B cell (primary cell): Measurements from ENCODE around the gene KIAA0232. TPM values are rescaled to one million over a fixed set of nuclear protein-coding genes. Genes with fewer than 3 reads are reported as not detected.

Experiments
- ATAC-seq: fragments of 200-7000 bp; cut with Tn5 transposase; one replicate; pipeline ENCODE4 v1.10.0; 2021; ENCODE audit warnings: low read depth, mild to moderate bottlenecking, moderate number of reproducible peaks, moderate library complexity
- CTCF ChIA-PET: fragments of 350-600 bp; sonication (Branson Sonifier 250); formaldehyde crosslinking; loops from one replicate; lab custom pipeline; 2021; ENCODE audit warnings: antibody characterized with exemption, inconsistent platforms; lab: Charles Lee
- POLR2A ChIA-PET: fragments of 350-600 bp; sonication (Branson Sonifier 250); formaldehyde crosslinking; loops from one replicate; lab custom pipeline; 2021; ENCODE audit warnings: antibody characterized with exemption; lab: Charles Lee
- DNase-seq: peaks from one replicate; pipeline ENCODE4 v3.0.0; 2013
- H2AFZ ChIP-seq: 2 replicates; pipeline ENCODE4 v1.6.1; 2012; ENCODE audit warnings: mild to moderate bottlenecking, low read depth, low read length; ENCODE audit not compliant: insufficient read depth, poor library complexity, severe bottlenecking
- H3K27ac ChIP-seq, 2 donors: 1 replicate in 1 of 2; 2 replicates in 1 of 2; pipeline ENCODE4 v1.5.1; 2012 to 2013; ENCODE audit warnings: low read length in 2 of 2, mild to moderate bottlenecking in 2 of 2, moderate library complexity in 1 of 2
- H3K27me3 ChIP-seq, 4 experiments: fragments of 200-600 bp in 1 of 4; sonication (generic) in 1 of 4; replicated peaks in 1 of 4; 1 replicate in 2 of 4; 2 replicates in 2 of 4; pipeline versions ENCODE4 v1.6.1 to v1.7.0; 2013 to 2016; ENCODE audit warnings: low read length in 3 of 4, mild to moderate bottlenecking in 2 of 4, mixed read lengths in 1 of 4, moderate library complexity in 1 of 4; ENCODE audit not compliant: insufficient read depth in 4 of 4, control insufficient read depth in 3 of 4; ENCODE audit errors: control extremely low read depth in 1 of 4
- H3K36me3 ChIP-seq, 2 experiments: replicated peaks in 1 of 2; 1 replicate in 1 of 2; 2 replicates in 1 of 2; pipeline versions ENCODE4 v1.6.1 to v1.7.1; 2013; ENCODE audit warnings: low read length in 1 of 2; ENCODE audit not compliant: insufficient read depth in 2 of 2, control insufficient read depth in 1 of 2; ENCODE audit errors: control extremely low read depth in 1 of 2, extremely low read depth in 1 of 2
- H3K4me1 ChIP-seq, 2 donors: fragments of 200-600 bp in 1 of 2; sonication (generic) in 1 of 2; 1 replicate in 1 of 2; 2 replicates in 1 of 2; pipeline versions ENCODE4 v1.5.1 to v1.6.1; 2013 to 2017; ENCODE audit warnings: low read length in 2 of 2; ENCODE audit not compliant: control insufficient read depth in 2 of 2, insufficient read depth in 2 of 2
- H3K4me2 ChIP-seq: replicated peaks from 2 replicates; pipeline ENCODE3; 2012; ENCODE audit warnings: mild to moderate bottlenecking, low read depth, low read length; ENCODE audit not compliant: poor library complexity, severe bottlenecking
- H3K4me3 ChIP-seq, 5 experiments: fragments of 200-600 bp in 1 of 5; sonication (generic) in 1 of 5; 1 replicate in 3 of 5; 2 replicates in 2 of 5; pipeline versions ENCODE4 v1.5.1 to v1.7.0; 2011 to 2016; ENCODE audit warnings: low read length in 4 of 5, mild to moderate bottlenecking in 4 of 5, low read depth in 2 of 5, control low read depth in 1 of 5, moderate library complexity in 1 of 5; ENCODE audit not compliant: insufficient read depth in 1 of 5; ENCODE audit errors: control extremely low read depth in 1 of 5, extremely low read depth in 1 of 5
- H3K79me2 ChIP-seq: fragments of 200-600 bp; sonication (generic); one replicate; pipeline ENCODE4 v1.6.0; 2016; ENCODE audit warnings: low read length; ENCODE audit not compliant: control insufficient read depth, insufficient read depth
- H3K9ac ChIP-seq: fragments of 200-600 bp; sonication (generic); 2 replicates; pipeline ENCODE4 v1.6.1; 2017; ENCODE audit warnings: mild to moderate bottlenecking, low read length, moderate library complexity
- H3K9me3 ChIP-seq, 3 donors: one replicate each; pipeline versions ENCODE4 v1.6.1 to v1.7.1; 2013; ENCODE audit warnings: low read length in 2 of 3; ENCODE audit not compliant: control insufficient read depth in 2 of 3, insufficient read depth in 1 of 3; ENCODE audit errors: control extremely low read depth in 1 of 3
- H4K20me1 ChIP-seq: 2 replicates; pipeline ENCODE4 v1.6.0; 2012; ENCODE audit warnings: mild to moderate bottlenecking, low read length; ENCODE audit not compliant: insufficient read depth, control insufficient read depth, poor library complexity, severe bottlenecking
- H3K27ac Mint-ChIP-seq: one replicate; pipeline ENCODE4 v1.8.0; 2021; ENCODE audit warnings: mixed read lengths
- H3K27me3 Mint-ChIP-seq: one replicate; pipeline ENCODE4 v1.8.0; 2021; ENCODE audit warnings: mixed read lengths
- H3K4me1 Mint-ChIP-seq: one replicate; pipeline ENCODE4 v1.8.0; 2021; ENCODE audit warnings: mixed read lengths
- H3K4me3 Mint-ChIP-seq: one replicate; pipeline ENCODE4 v1.8.0; 2021; ENCODE audit warnings: mixed read lengths
- H3K9me3 Mint-ChIP-seq: one replicate; pipeline ENCODE4 v1.8.0; 2022; ENCODE audit warnings: mixed read lengths; ENCODE audit not compliant: insufficient read depth
- EZH2 ChIP-seq: IDR thresholded peaks from 2 replicates; pipeline ENCODE4 v1.6.1; 2012; ENCODE audit warnings: borderline replicate concordance, low read depth, mild to moderate bottlenecking, moderate library complexity, low read length; ENCODE audit not compliant: insufficient read depth, poor library complexity, severe bottlenecking
- WGBS: methylation state at CpG from one replicate; pipeline ENCODE4 v1.1.5; 2013; ENCODE audit warnings: missing lambda C conversion rate; ENCODE audit not compliant: insufficient coverage; 5-methylcytosine and 5-hydroxymethylcytosine counted together
- intact Hi-C: fragments of 100-400 bp; cut with micrococcal nuclease; formaldehyde crosslinking; loops from one replicate; pipeline ENCODE4 v1.10.0; 2022
- polyA plus RNA-seq: library from polyadenylated mRNA; depleted of rRNA; stranded (reverse); fragments of >200 nt; gene quantifications from 2 replicates; pipeline ENCODE4 v1.2.3, GENCODE V29; 2012
- total RNA-seq, 2 donors: library from RNA; stranded (reverse); fragments of 120-200 nt in 1 of 2; gene quantifications; 1 replicate in 1 of 2; 2 replicates in 1 of 2; pipeline versions ENCODE4 v1.2.3 to v1.2.4, GENCODE V29; 2013 to 2022
- TF ChIP-seq, protein P1 (sequence below): fragments of 200-600 bp; IDR thresholded peaks from one replicate; pipeline ENCODE4 v1.8.0; 2022; ENCODE audit warnings: antibody characterized with exemption, mild to moderate bottlenecking

The KIAA0232 gene
- total and polyA plus RNA-seq, 2 donors (not counting 1 experiment from before 2014, with no cell fraction given) = 2.9 to 20.8 TPM

- DNase-seq = no peak
- H3K27ac ChIP-seq = no peak overlapping the region
- H3K27me3 ChIP-seq = no peaks in the 10 kb centered on the region
- peaks cover 7 to 10% of the 10 kb centered on the region in 2 donors for H3K4me1 ChIP-seq
- WGBS = 89% methylated on average over 22 of the region's 29 CpGs
- POLR2A ChIA-PET = no interaction called here
- peaks cover 0 to 11% (median 0%) of the 10 kb centered on the region in 3 donors for H3K9me3 ChIP-seq
- CTCF ChIA-PET = no interaction called here
- H4K20me1 ChIP-seq = no peaks in the 10 kb centered on the region
- no peaks in the 10 kb centered on the region for H3K36me3 ChIP-seq
- no peaks in the 10 kb centered on the region for H3K79me2 ChIP-seq
- H3K4me2 ChIP-seq = no peak overlapping the region
- Mint-ChIP-seq H3K9me3 (no peaks in the 10 kb centered on the region), H3K27ac (no peak overlapping the region), H3K27me3 (no peaks in the 10 kb centered on the region), H3K4me1 (peaks cover 7% of the 10 kb centered on the region), H3K4me3 (no peak overlapping the region)
- H3K4me3 ChIP-seq = no peak overlapping the region
- no peak for ATAC-seq
- intact Hi-C loops = no loop called here
- H3K9ac ChIP-seq = no peak overlapping the region
- no peak overlapping the region for H2AFZ ChIP-seq
- TF ChIP-seq, protein P1, sequence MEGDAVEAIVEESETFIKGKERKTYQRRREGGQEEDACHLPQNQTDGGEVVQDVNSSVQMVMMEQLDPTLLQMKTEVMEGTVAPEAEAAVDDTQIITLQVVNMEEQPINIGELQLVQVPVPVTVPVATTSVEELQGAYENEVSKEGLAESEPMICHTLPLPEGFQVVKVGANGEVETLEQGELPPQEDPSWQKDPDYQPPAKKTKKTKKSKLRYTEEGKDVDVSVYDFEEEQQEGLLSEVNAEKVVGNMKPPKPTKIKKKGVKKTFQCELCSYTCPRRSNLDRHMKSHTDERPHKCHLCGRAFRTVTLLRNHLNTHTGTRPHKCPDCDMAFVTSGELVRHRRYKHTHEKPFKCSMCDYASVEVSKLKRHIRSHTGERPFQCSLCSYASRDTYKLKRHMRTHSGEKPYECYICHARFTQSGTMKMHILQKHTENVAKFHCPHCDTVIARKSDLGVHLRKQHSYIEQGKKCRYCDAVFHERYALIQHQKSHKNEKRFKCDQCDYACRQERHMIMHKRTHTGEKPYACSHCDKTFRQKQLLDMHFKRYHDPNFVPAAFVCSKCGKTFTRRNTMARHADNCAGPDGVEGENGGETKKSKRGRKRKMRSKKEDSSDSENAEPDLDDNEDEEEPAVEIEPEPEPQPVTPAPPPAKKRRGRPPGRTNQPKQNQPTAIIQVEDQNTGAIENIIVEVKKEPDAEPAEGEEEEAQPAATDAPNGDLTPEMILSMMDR = no peak
- no peak for TF ChIP-seq EZH2
Observed at GRCh38 chr4:6894528-6895498, 112.3 kb downstream of the KIAA0232 start.

DNA sequence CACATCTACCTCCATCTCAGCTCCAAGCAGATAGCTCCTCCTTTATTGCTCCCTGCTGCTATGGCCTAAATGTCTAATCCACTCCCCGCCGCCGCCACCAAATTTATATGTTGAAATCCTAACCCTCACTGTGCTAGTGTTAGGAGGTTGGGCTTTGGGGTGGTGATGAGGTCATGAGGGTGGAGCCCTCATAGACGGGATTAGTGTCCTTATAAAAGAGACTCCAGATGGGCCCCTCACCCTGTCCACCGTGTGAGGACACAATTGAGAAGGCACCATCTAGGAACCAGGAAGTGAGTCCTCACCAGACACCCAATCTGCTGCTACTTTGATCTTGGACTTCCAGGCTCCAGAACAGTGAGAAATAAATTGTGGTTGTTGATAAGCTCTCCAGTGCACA lies 113.5 kb downstream of the KIAA0232 start:
- no peak overlapping the region for H3K4me2 ChIP-seq
- no peaks in the 10 kb centered on the region for H3K36me3 ChIP-seq
- no CpG with 5 or more reads among the region's 5 CpGs for WGBS
- no peak for DNase-seq
- H3K27ac ChIP-seq = no peak overlapping the region
- Mint-ChIP-seq H3K27me3 (no peaks in the 10 kb centered on the region), H3K9me3 (no peaks in the 10 kb centered on the region), H3K27ac (no peak overlapping the region), H3K4me1 (peaks cover 7% of the 10 kb centered on the region), H3K4me3 (no peak overlapping the region)
- POLR2A ChIA-PET = no interaction called here
- H3K9ac ChIP-seq = no peak overlapping the region
- no peak overlapping the region for H3K4me3 ChIP-seq
- intact Hi-C loops = no loop called here
- H3K79me2 ChIP-seq = no peaks in the 10 kb centered on the region
- ATAC-seq = no peak
- CTCF ChIA-PET = no interaction called here
- no peak overlapping the region for H2AFZ ChIP-seq
- TF ChIP-seq, protein P1 = no peak
- TF ChIP-seq EZH2 = no peak
- H4K20me1 ChIP-seq = no peaks in the 10 kb centered on the region
- peaks cover 7 to 10% of the 10 kb centered on the region in 2 donors for H3K4me1 ChIP-seq
- no peaks in the 10 kb centered on the region for H3K27me3 ChIP-seq
- no peaks in the 10 kb centered on the region for H3K9me3 ChIP-seq
